ENCODE results near the gene LIPT2.

LIPT2 gene

DNA sequence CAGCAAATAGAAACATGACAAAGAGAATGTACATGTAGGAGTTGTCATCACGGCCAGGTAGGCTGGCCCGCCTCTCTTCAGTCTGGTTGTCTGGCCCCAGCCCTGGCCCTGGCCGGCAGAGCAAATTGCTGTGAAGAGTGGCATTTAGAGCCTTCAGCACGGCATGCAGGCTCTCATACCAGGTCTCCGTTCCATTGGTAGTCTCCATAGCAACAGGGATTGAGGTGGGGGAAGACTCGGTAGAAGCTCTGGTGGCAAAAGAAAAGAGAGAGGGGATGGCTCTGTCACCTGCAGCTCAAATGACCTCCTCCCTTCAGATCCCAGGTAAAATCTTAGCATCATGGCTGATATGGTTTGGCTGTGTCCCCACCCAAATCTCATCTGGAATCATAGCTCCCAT lies 36.2 kb downstream of the LIPT2 start:
- no peak overlapping the region for H4K12ac ChIP-seq (ENCODE audit: low read depth, low read length)
- no peak overlapping the region for H3K14ac ChIP-seq (ENCODE audit: low read length)
- no peaks in the 10 kb centered on the region for H3K79me1 ChIP-seq (ENCODE audit: low read length)
- H3K79me2 ChIP-seq (ENCODE audit: control insufficient read depth, insufficient read depth, low read length, poor library complexity): no peaks in the 10 kb centered on the region
- no peak overlapping the region for H3K27ac ChIP-seq (ENCODE audit: low read depth, low read length)
- DNase-seq: no peak
- no peak overlapping the region for H2AFZ ChIP-seq (ENCODE audit: insufficient read depth, low read length, poor library complexity)
- no peak overlapping the region for H2AK5ac ChIP-seq (ENCODE audit: low read length)
- H4K8ac ChIP-seq (ENCODE audit: low read depth, low read length): no peak overlapping the region
- H3K9ac ChIP-seq (ENCODE audit: low read length): no peak overlapping the region
- H2BK120ac ChIP-seq (ENCODE audit: insufficient read depth, low read length, poor library complexity): no peak overlapping the region
- no CpG with 5 or more reads among the region's 6 CpGs for WGBS (ENCODE audit: extremely low coverage, insufficient coverage, insufficient read length)
- no peak overlapping the region for H3K18ac ChIP-seq (ENCODE audit: low read length)
- H3K4me1 ChIP-seq (ENCODE audit: control insufficient read depth in 1 of 2, insufficient read depth in 2 of 2, low read length in 2 of 2): peaks cover 7 to 12% of the 10 kb centered on the region in 2 experiments
- no peak overlapping the region for H3K4me2 ChIP-seq (ENCODE audit: low read length)
- H4K91ac ChIP-seq (ENCODE audit: low read depth, low read length): no peak overlapping the region
- no peak overlapping the region for H3K23ac ChIP-seq (ENCODE audit: low read length)
- no peak overlapping the region for H2BK5ac ChIP-seq (ENCODE audit: low read depth, low read length, poor library complexity)
- H3K9me3 ChIP-seq (ENCODE audit: insufficient read depth, low read depth, low read length): peaks cover under 1% of the 10 kb centered on the region
- no peak overlapping the region for H2BK12ac ChIP-seq (ENCODE audit: low read length)
- H3K4ac ChIP-seq (ENCODE audit: low read depth, low read length): no peak overlapping the region
- H3K36me3 ChIP-seq (ENCODE audit: control insufficient read depth in 1 of 2, insufficient read depth in 2 of 2, low read length in 2 of 2): no peaks in the 10 kb centered on the region
- no peaks in the 10 kb centered on the region for H3K27me3 ChIP-seq (ENCODE audit: insufficient read depth, low read length)
- no peak overlapping the region for H3K4me3 ChIP-seq (ENCODE audit: low read depth, low read length)

GRCh38 chr11:74453373-74453975 lies 40.0 kb downstream of the LIPT2 start:
- Histone ChIP-seq H2BK5ac (ENCODE audit: low read depth, low read length, poor library complexity) (no peak overlapping the region), H3K36me3 (ENCODE audit: control insufficient read depth in 1 of 2, insufficient read depth in 2 of 2, low read length in 2 of 2) (no peaks in the 10 kb centered on the region), H3K9ac (ENCODE audit: low read length) (no peak overlapping the region), H3K14ac (ENCODE audit: low read length) (no peak overlapping the region), H2BK120ac (ENCODE audit: insufficient read depth, low read length, poor library complexity) (no peak overlapping the region), H3K4ac (ENCODE audit: low read depth, low read length) (no peak overlapping the region), H2BK12ac (ENCODE audit: low read length) (no peak overlapping the region), H3K79me2 (ENCODE audit: control insufficient read depth, insufficient read depth, low read length, poor library complexity) (no peaks in the 10 kb centered on the region), H4K12ac (ENCODE audit: low read depth, low read length) (no peak overlapping the region), H2AFZ (ENCODE audit: insufficient read depth, low read length, poor library complexity) (no peak overlapping the region), H4K91ac (ENCODE audit: low read depth, low read length) (no peak overlapping the region), H3K4me1 (ENCODE audit: control insufficient read depth in 1 of 2, insufficient read depth in 2 of 2, low read length in 2 of 2) (no peaks in the 10 kb centered on the region), H3K27me3 (ENCODE audit: insufficient read depth, low read length) (no peaks in the 10 kb centered on the region), H3K27ac (ENCODE audit: low read depth, low read length) (no peak overlapping the region), H3K18ac (ENCODE audit: low read length) (no peak overlapping the region), H4K8ac (ENCODE audit: low read depth, low read length) (no peak overlapping the region), H3K23ac (ENCODE audit: low read length) (no peak overlapping the region), H3K9me3 (ENCODE audit: insufficient read depth, low read depth, low read length) (peaks cover 2% of the 10 kb centered on the region), H3K4me3 (ENCODE audit: low read depth, low read length) (no peak overlapping the region), H2AK5ac (ENCODE audit: low read length) (no peak overlapping the region), H3K79me1 (ENCODE audit: low read length) (no peaks in the 10 kb centered on the region), H3K4me2 (ENCODE audit: low read length) (no peak overlapping the region)
- DNase-seq: peak; percentile 54 to 84
- no CpG with 5 or more reads among the region's 10 CpGs for WGBS (ENCODE audit: extremely low coverage, insufficient coverage, insufficient read length)

DNA sequence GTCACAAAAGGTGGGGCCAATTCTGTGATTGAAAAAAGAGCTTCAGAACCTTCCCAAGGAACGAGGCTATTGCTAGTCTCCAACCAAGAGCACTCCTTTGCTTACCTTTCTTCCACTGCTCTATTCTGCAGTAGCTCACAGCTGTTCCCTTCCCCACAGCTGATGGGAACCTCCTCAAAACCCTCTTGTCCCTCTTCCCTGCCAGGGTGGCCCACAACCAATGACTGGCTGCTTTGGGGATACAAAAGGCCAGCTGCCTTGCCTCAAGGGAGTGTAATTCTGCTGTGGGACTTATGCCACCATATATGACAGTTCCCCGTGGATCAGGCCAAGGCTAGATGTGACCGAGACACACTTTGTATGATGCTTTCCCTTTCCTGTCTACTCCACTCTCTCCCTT lies 41.2 kb downstream of the LIPT2 start:
- no peak overlapping the region for H4K91ac ChIP-seq (ENCODE audit: low read depth, low read length)
- H3K4me2 ChIP-seq (ENCODE audit: low read length): no peak overlapping the region
- H3K79me2 ChIP-seq (ENCODE audit: control insufficient read depth, insufficient read depth, low read length, poor library complexity): no peaks in the 10 kb centered on the region
- H4K8ac ChIP-seq (ENCODE audit: low read depth, low read length): no peak overlapping the region
- no peak overlapping the region for H3K4me3 ChIP-seq (ENCODE audit: low read depth, low read length)
- no peak overlapping the region for H2AFZ ChIP-seq (ENCODE audit: insufficient read depth, low read length, poor library complexity)
- H3K27me3 ChIP-seq (ENCODE audit: insufficient read depth, low read length): no peaks in the 10 kb centered on the region
- H3K9me3 ChIP-seq (ENCODE audit: insufficient read depth, low read depth, low read length): peaks cover 2% of the 10 kb centered on the region
- no peaks in the 10 kb centered on the region for H3K79me1 ChIP-seq (ENCODE audit: low read length)
- no peak overlapping the region for H2BK12ac ChIP-seq (ENCODE audit: low read length)
- H3K14ac ChIP-seq (ENCODE audit: low read length): no peak overlapping the region
- no peak overlapping the region for H3K18ac ChIP-seq (ENCODE audit: low read length)
- no peak overlapping the region for H2BK5ac ChIP-seq (ENCODE audit: low read depth, low read length, poor library complexity)
- no peaks in the 10 kb centered on the region for H3K4me1 ChIP-seq (ENCODE audit: control insufficient read depth in 1 of 2, insufficient read depth in 2 of 2, low read length in 2 of 2)
- DNase-seq: no peak
- no peak overlapping the region for H3K9ac ChIP-seq (ENCODE audit: low read length)
- no peak overlapping the region for H4K12ac ChIP-seq (ENCODE audit: low read depth, low read length)
- no CpG with 5 or more reads among the region's 3 CpGs for WGBS (ENCODE audit: extremely low coverage, insufficient coverage, insufficient read length)
- no peak overlapping the region for H3K4ac ChIP-seq (ENCODE audit: low read depth, low read length)
- no peak overlapping the region for H2AK5ac ChIP-seq (ENCODE audit: low read length)
- no peak overlapping the region for H2BK120ac ChIP-seq (ENCODE audit: insufficient read depth, low read length, poor library complexity)
- H3K27ac ChIP-seq (ENCODE audit: low read depth, low read length): no peak overlapping the region
- no peaks in the 10 kb centered on the region for H3K36me3 ChIP-seq (ENCODE audit: control insufficient read depth in 1 of 2, insufficient read depth in 2 of 2, low read length in 2 of 2)
- no peak overlapping the region for H3K23ac ChIP-seq (ENCODE audit: low read length)

DNA sequence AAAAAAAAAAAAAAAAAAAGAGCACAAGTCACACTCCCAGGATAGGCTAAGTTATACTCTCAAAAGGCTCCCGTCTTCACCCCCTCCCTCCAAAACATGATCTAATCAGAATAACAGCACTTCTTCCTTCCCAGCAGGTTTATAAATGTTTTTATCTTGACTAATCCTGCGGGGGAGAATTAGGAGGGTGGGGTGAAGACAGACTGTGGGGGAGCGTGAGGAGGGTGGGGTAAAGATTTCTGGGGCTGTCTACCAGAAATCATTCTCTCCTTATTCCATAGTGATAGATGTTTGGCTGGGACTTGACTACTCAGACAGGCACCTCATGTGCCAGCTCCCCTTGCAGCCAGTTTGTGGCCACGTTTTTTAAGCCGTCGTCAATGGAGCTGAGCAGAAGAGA lies 43.2 kb downstream of the LIPT2 start:
- H3K9me3 ChIP-seq (ENCODE audit: insufficient read depth, low read depth, low read length): peaks cover 2% of the 10 kb centered on the region
- no peak overlapping the region for H2BK5ac ChIP-seq (ENCODE audit: low read depth, low read length, poor library complexity)
- H4K12ac ChIP-seq (ENCODE audit: low read depth, low read length): no peak overlapping the region
- H3K4me2 ChIP-seq (ENCODE audit: low read length): no peak overlapping the region
- H4K91ac ChIP-seq (ENCODE audit: low read depth, low read length): no peak overlapping the region
- H3K79me2 ChIP-seq (ENCODE audit: control insufficient read depth, insufficient read depth, low read length, poor library complexity): no peaks in the 10 kb centered on the region
- no peaks in the 10 kb centered on the region for H3K27me3 ChIP-seq (ENCODE audit: insufficient read depth, low read length)
- no peak overlapping the region for H2BK120ac ChIP-seq (ENCODE audit: insufficient read depth, low read length, poor library complexity)
- H3K27ac ChIP-seq (ENCODE audit: low read depth, low read length): no peak overlapping the region
- no peak overlapping the region for H3K14ac ChIP-seq (ENCODE audit: low read length)
- H2BK12ac ChIP-seq (ENCODE audit: low read length): no peak overlapping the region
- H3K18ac ChIP-seq (ENCODE audit: low read length): no peak overlapping the region
- H3K79me1 ChIP-seq (ENCODE audit: low read length): no peaks in the 10 kb centered on the region
- no peak overlapping the region for H3K4me3 ChIP-seq (ENCODE audit: low read depth, low read length)
- no peak overlapping the region for H2AFZ ChIP-seq (ENCODE audit: insufficient read depth, low read length, poor library complexity)
- no peaks in the 10 kb centered on the region for H3K36me3 ChIP-seq (ENCODE audit: control insufficient read depth in 1 of 2, insufficient read depth in 2 of 2, low read length in 2 of 2)
- no peak overlapping the region for H2AK5ac ChIP-seq (ENCODE audit: low read length)
- no peak overlapping the region for H3K9ac ChIP-seq (ENCODE audit: low read length)
- no peaks in the 10 kb centered on the region for H3K4me1 ChIP-seq (ENCODE audit: control insufficient read depth in 1 of 2, insufficient read depth in 2 of 2, low read length in 2 of 2)
- no peak overlapping the region for H3K4ac ChIP-seq (ENCODE audit: low read depth, low read length)
- H3K23ac ChIP-seq (ENCODE audit: low read length): no peak overlapping the region
- DNase-seq: no peak
- no peak overlapping the region for H4K8ac ChIP-seq (ENCODE audit: low read depth, low read length)
- no CpG with 5 or more reads among the region's 6 CpGs for WGBS (ENCODE audit: extremely low coverage, insufficient coverage, insufficient read length)

Data from trophoblast cell (in vitro differentiated cells and primary cell).